Measurements from ENCODE around the gene RILPL2. TPM values are rescaled to one million over a fixed set of nuclear protein-coding genes. Genes with fewer than 3 reads are reported as not detected.

The RILPL2 gene
- total RNA-seq, 2 experiments from 2014 or later: 10.4 to 12.1 TPM

- H3K27me3 Mint-ChIP-seq: no peaks in the 10 kb centered on the region
- intact Hi-C loops (cut with DNase I, micrococcal nuclease): loop anchor here in 1 of 2 experiments (10.0 kb wide), 1 partner anchor 264 kb away; the partner anchor contains the start of gene ATP6V0A2
- DNase-seq (no peak), ATAC-seq (no peak)
- peaks cover 29% of the 10 kb centered on the region for H3K4me1 Mint-ChIP-seq
- no peak overlapping the region for H3K4me3 Mint-ChIP-seq
- no peaks in the 10 kb centered on the region for H3K9me3 Mint-ChIP-seq (ENCODE audit: low read depth)
- H3K36me3 Mint-ChIP-seq (ENCODE audit: low read depth): no peaks in the 10 kb centered on the region
- ChIA-PET CTCF (no interaction called here), POLR2A (no interaction called here)
- H3K27ac Mint-ChIP-seq: no peak overlapping the region
Observed at GRCh38 chr12:123450636-123451035, 14.2 kb upstream of the RILPL2 start.

GRCh38 chr12:123449856-123450255, 13.4 kb upstream of the RILPL2 start:
- no peaks in the 10 kb centered on the region for H3K27me3 Mint-ChIP-seq
- H3K4me1 Mint-ChIP-seq: peaks cover 30% of the 10 kb centered on the region
- ATAC-seq (no peak), DNase-seq (no peak)
- intact Hi-C loops (cut with DNase I, micrococcal nuclease): loop anchor here in 1 of 2 experiments (10.0 kb wide), 1 partner anchor 265 kb away; the partner anchor contains the start of gene ATP6V0A2
- H3K4me3 Mint-ChIP-seq: no peak overlapping the region
- no peaks in the 10 kb centered on the region for H3K9me3 Mint-ChIP-seq (ENCODE audit: low read depth)
- ChIA-PET CTCF (no interaction called here), POLR2A (no interaction called here)
- H3K36me3 Mint-ChIP-seq (ENCODE audit: low read depth): no peaks in the 10 kb centered on the region
- peak overlapping the region; percentile 76 for H3K27ac Mint-ChIP-seq

- H3K36me3 Mint-ChIP-seq (ENCODE audit: low read depth): no peaks in the 10 kb centered on the region
- ATAC-seq (no peak), DNase-seq (no peak)
- H3K4me3 Mint-ChIP-seq: no peak overlapping the region
- intact Hi-C loops (cut with DNase I, micrococcal nuclease): no loop called here
- no peaks in the 10 kb centered on the region for H3K9me3 Mint-ChIP-seq (ENCODE audit: low read depth)
- no peaks in the 10 kb centered on the region for H3K27me3 Mint-ChIP-seq
- peak overlapping the region; percentile 76 for H3K27ac Mint-ChIP-seq
- peaks cover 30% of the 10 kb centered on the region for H3K4me1 Mint-ChIP-seq
- POLR2A ChIA-PET: interaction anchor here (0.6 kb wide), 1 partner anchor 862 kb away, joined by 3 read pairs; no protein-coding TSS in a partner anchor
- CTCF ChIA-PET: interaction anchor here (0.9 to 2.0 kb wide), 6 partner anchors 9 to 180 kb away, joined by 3 to 8 read pairs (median 4); partner anchors contain the start of gene SNRNP35
Observed at GRCh38 chr12:123449249-123449733, 12.8 kb upstream of the RILPL2 start.

- ATAC-seq: no peak
- Mint-ChIP-seq H3K27ac (peak overlapping the region; percentile 70), H3K27me3 (no peaks in the 10 kb centered on the region), H3K9me3 (ENCODE audit: low read depth) (no peaks in the 10 kb centered on the region), H3K4me3 (no peak overlapping the region), H3K36me3 (ENCODE audit: low read depth) (no peaks in the 10 kb centered on the region), H3K4me1 (peaks cover 32% of the 10 kb centered on the region)
- ChIA-PET CTCF (interaction anchor here (1.0 to 1.3 kb wide), 2 partner anchors 9 to 209 kb away, joined by 3 to 4 read pairs; partner anchors contain the start of gene RILPL2), POLR2A (interaction anchor here (0.7 kb wide), 1 partner anchor 1120 kb away, joined by 3 read pairs; no protein-coding TSS in a partner anchor)
- DNase-seq: no peak
- intact Hi-C loops (cut with DNase I, micrococcal nuclease): no loop called here
Observed at GRCh38 chr12:123446333-123446713, 9.8 kb upstream of the RILPL2 start.

- ATAC-seq: no peak
- ChIA-PET POLR2A (interaction anchor here (0.7 kb wide), 1 partner anchor 1120 kb away, joined by 3 read pairs; no protein-coding TSS in a partner anchor), CTCF (interaction anchor here (0.7 to 1.3 kb wide), 3 partner anchors 8 to 208 kb away, joined by 3 to 4 read pairs (median 3); partner anchors contain the start of gene RILPL2)
- H3K9me3 Mint-ChIP-seq (ENCODE audit: low read depth): no peaks in the 10 kb centered on the region
- no peaks in the 10 kb centered on the region for H3K36me3 Mint-ChIP-seq (ENCODE audit: low read depth)
- intact Hi-C loops (cut with DNase I, micrococcal nuclease): no loop called here
- H3K4me3 Mint-ChIP-seq: no peak overlapping the region
- peaks cover 30% of the 10 kb centered on the region for H3K4me1 Mint-ChIP-seq
- no peaks in the 10 kb centered on the region for H3K27me3 Mint-ChIP-seq
- H3K27ac Mint-ChIP-seq: peak overlapping the region; percentile 70
- no peak for DNase-seq
Observed at GRCh38 chr12:123445388-123446332, 9.2 kb upstream of the RILPL2 start.

- Mint-ChIP-seq H3K27me3 (no peaks in the 10 kb centered on the region), H3K27ac (no peak overlapping the region), H3K4me3 (no peak overlapping the region), H3K9me3 (ENCODE audit: low read depth) (no peaks in the 10 kb centered on the region), H3K4me1 (peaks cover 27% of the 10 kb centered on the region), H3K36me3 (ENCODE audit: low read depth) (no peaks in the 10 kb centered on the region)
- no peak for ATAC-seq
- ChIA-PET CTCF (interaction anchor here (0.6 to 0.7 kb wide), 2 partner anchors 24 to 180 kb away, joined by 3 to 4 read pairs; no protein-coding TSS in a partner anchor), POLR2A (interaction anchor here (0.6 kb wide), 2 partner anchors 8 to 355 kb away, joined by 4 to 9 read pairs; no protein-coding TSS in a partner anchor)
- no peak for DNase-seq
- intact Hi-C loops (cut with DNase I, micrococcal nuclease): no loop called here
Observed at GRCh38 chr12:123444092-123445026, 7.9 kb upstream of the RILPL2 start.

- ChIA-PET CTCF (no interaction called here), POLR2A (no interaction called here)
- Mint-ChIP-seq H3K27ac (no peak overlapping the region), H3K4me3 (no peak overlapping the region), H3K4me1 (peaks cover 13% of the 10 kb centered on the region), H3K9me3 (ENCODE audit: low read depth) (no peaks in the 10 kb centered on the region), H3K36me3 (ENCODE audit: low read depth) (no peaks in the 10 kb centered on the region), H3K27me3 (no peaks in the 10 kb centered on the region)
- no peak for DNase-seq
- intact Hi-C loops (cut with DNase I, micrococcal nuclease): no loop called here
- ATAC-seq: no peak
Observed at GRCh38 chr12:123442774-123443173, 6.3 kb upstream of the RILPL2 start.

- H3K36me3 Mint-ChIP-seq (ENCODE audit: low read depth): no peaks in the 10 kb centered on the region
- no peaks in the 10 kb centered on the region for H3K9me3 Mint-ChIP-seq (ENCODE audit: low read depth)
- DNase-seq (no peak), ATAC-seq (no peak)
- peaks cover 14% of the 10 kb centered on the region for H3K4me1 Mint-ChIP-seq
- CTCF ChIA-PET: no interaction called here
- H3K27me3 Mint-ChIP-seq: no peaks in the 10 kb centered on the region
- intact Hi-C loops (cut with DNase I, micrococcal nuclease): no loop called here
- H3K4me3 Mint-ChIP-seq: no peak overlapping the region
- POLR2A ChIA-PET: interaction anchor here (0.6 kb wide), 1 partner anchor 161 kb away, joined by 3 read pairs; no protein-coding TSS in a partner anchor
- no peak overlapping the region for H3K27ac Mint-ChIP-seq
Observed at GRCh38 chr12:123441523-123442164, 5.2 kb upstream of the RILPL2 start.

GRCh38 chr12:123435636-123436016, 858 bp downstream of the RILPL2 start:
- ChIA-PET POLR2A (interaction anchor here (0.7 kb wide), 1 partner anchor 9 kb away, joined by 4 read pairs; no protein-coding TSS in a partner anchor), CTCF (interaction anchor here (0.6 to 1.4 kb wide), 4 partner anchors 13 to 1010 kb away, joined by 3 to 4 read pairs (median 4); no protein-coding TSS in a partner anchor)
- peaks cover 30% of the 10 kb centered on the region for H3K36me3 Mint-ChIP-seq (ENCODE audit: low read depth)
- H3K9me3 Mint-ChIP-seq (ENCODE audit: low read depth): no peaks in the 10 kb centered on the region
- peaks cover 39% of the 10 kb centered on the region for H3K4me1 Mint-ChIP-seq
- H3K4me3 Mint-ChIP-seq: peak overlapping the region; percentile 95
- peak overlapping the region; percentile 98 for H3K27ac Mint-ChIP-seq
- ATAC-seq (no peak), DNase-seq (no peak)
- intact Hi-C loops (cut with DNase I, micrococcal nuclease): loop anchor here (1.0 to 10.0 kb wide), 12 partner anchors 7 to 1479 kb away; partner anchors contain the start of genes CDK2AP1 (in 1 of the 2), MPHOSPH9 (in 1 of the 2), MTRFR (in 1 of the 2) and SNRNP35 (in 1 of the 2)
- H3K27me3 Mint-ChIP-seq: no peaks in the 10 kb centered on the region

GRCh38 chr12:123433615-123434014, 2.9 kb downstream of the RILPL2 start:
- Mint-ChIP-seq H3K36me3 (ENCODE audit: low read depth) (peaks cover 43% of the 10 kb centered on the region), H3K9me3 (ENCODE audit: low read depth) (no peaks in the 10 kb centered on the region), H3K4me1 (peaks cover 45% of the 10 kb centered on the region), H3K4me3 (peak overlapping the region; percentile 95), H3K27me3 (no peaks in the 10 kb centered on the region), H3K27ac (peak overlapping the region; percentile 75)
- CTCF ChIA-PET: interaction anchor here (0.8 to 1.7 kb wide), 2 partner anchors 15 to 24 kb away, joined by 3 read pairs; no protein-coding TSS in a partner anchor
- intact Hi-C loops (cut with DNase I, micrococcal nuclease): loop anchor here (5.0 to 10.0 kb wide), 3 partner anchors 34 to 1481 kb away; partner anchors contain the start of genes UBC (in 1 of the 2) and VPS37B (in 1 of the 2)
- ATAC-seq (no peak), DNase-seq (no peak)
- POLR2A ChIA-PET: interaction anchor here (0.6 to 0.7 kb wide), 3 partner anchors 50 to 1222 kb away, joined by 3 to 10 read pairs (median 4); partner anchors contain the start of genes KMT5A and SBNO1

All from activated CD4-positive, alpha-beta T cell treated with anti-CD3 and anti-CD28 coated beads for 36 hours (primary cell).